Smooth muscle cell (in vitro differentiated cells): ENCODE results near the gene ITGAL. TPM values are rescaled to one million over a fixed set of nuclear protein-coding genes. Genes with fewer than 3 reads are reported as not detected.

Experiments
- DNase-seq: peaks from one replicate; lab custom pipeline; 2025; ENCODE audit not compliant: unreplicated experiment; lab: John Stamatoyannopoulos, UW
- H2AFZ ChIP-seq: fragments of 200-600 bp; sonication (generic); 2 replicates; pipeline ENCODE4 v1.6.0; 2016; ENCODE audit warnings: antibody characterized with exemption, low read depth, mild to moderate bottlenecking
- H3F3A ChIP-seq: fragments of 200-600 bp; sonication (generic); 2 replicates; pipeline ENCODE4 v1.6.0; 2017; ENCODE audit warnings: antibody characterized with exemption, low read depth
- H3K27ac ChIP-seq: fragments of 200-600 bp; sonication (generic); 2 replicates; pipeline ENCODE4 v1.5.1; 2016; ENCODE audit warnings: low read depth, mild to moderate bottlenecking
- H3K27me3 ChIP-seq: fragments of 200-600 bp; sonication (generic); 2 replicates; pipeline ENCODE4 v1.6.1; 2016; ENCODE audit warnings: low read depth, mild to moderate bottlenecking
- H3K36me3 ChIP-seq: fragments of 200-600 bp; sonication (generic); 2 replicates; pipeline ENCODE4 v1.5.1; 2016; ENCODE audit warnings: low read depth
- H3K4me1 ChIP-seq: fragments of 200-600 bp; sonication (generic); 2 replicates; pipeline ENCODE4 v1.5.1; 2016; ENCODE audit warnings: low read depth
- H3K4me2 ChIP-seq: fragments of 200-600 bp; sonication (generic); 2 replicates; pipeline ENCODE4 v1.6.0; 2016; ENCODE audit warnings: mild to moderate bottlenecking
- H3K4me3 ChIP-seq: fragments of 200-600 bp; sonication (generic); 2 replicates; pipeline ENCODE4 v1.5.1; 2016; ENCODE audit warnings: mild to moderate bottlenecking
- H3K79me2 ChIP-seq: fragments of 200-600 bp; sonication (generic); 2 replicates; pipeline ENCODE4 v1.6.0; 2016; ENCODE audit warnings: low read depth, mild to moderate bottlenecking
- H3K9ac ChIP-seq: fragments of 200-600 bp; sonication (generic); 2 replicates; pipeline ENCODE4 v1.6.0; 2016; ENCODE audit warnings: low read depth
- H3K9me3 ChIP-seq: fragments of 200-600 bp; sonication (generic); replicated peaks from 2 replicates; pipeline ENCODE4 v1.5.1; 2016; ENCODE audit warnings: low read depth
- H4K20me1 ChIP-seq: fragments of 200-600 bp; sonication (generic); 2 replicates; pipeline ENCODE4 v1.6.0; 2016; ENCODE audit warnings: low read depth
- CTCF ChIP-seq: fragments of 200-600 bp; sonication (generic); IDR thresholded peaks from 2 replicates; pipeline ENCODE4 v1.5.1; 2017; ENCODE audit warnings: borderline replicate concordance, mild to moderate bottlenecking, antibody characterized with exemption; ENCODE audit not compliant: insufficient read depth, poor library complexity, severe bottlenecking
- WGBS: methylation state at CpG from one replicate; pipeline ENCODE4 v1.1.7; 2016; ENCODE audit warnings: low lambda C conversion rate; 5-methylcytosine and 5-hydroxymethylcytosine counted together
- polyA plus RNA-seq: library from polyadenylated mRNA; unstranded; fragments of >200 nt; fragmentation: Nextera tagmentation; extraction: Ambion mirVana; gene quantifications from 2 replicates; pipeline ENCODE4 v1.2.1, GENCODE V29; 2016
- total RNA-seq: library from RNA; depleted of rRNA; stranded (reverse); fragments of >200 nt; gene quantifications from 2 replicates; pipeline ENCODE4 v1.2.3, GENCODE V29; 2014

ITGAL gene
- total and polyA plus RNA-seq, 2 experiments from 2014 or later, result not detected

GRCh38 chr16:30470170-30470512 lies 2.4 kb upstream of the ITGAL start:
- no peaks in the 10 kb centered on the region for H3K36me3 ChIP-seq
- H3K27me3 ChIP-seq, result no peaks in the 10 kb centered on the region
- H3K4me3 ChIP-seq, result no peak overlapping the region
- no peaks in the 10 kb centered on the region for H3K9me3 ChIP-seq
- no peak for DNase-seq
- no peak overlapping the region for H3K9ac ChIP-seq
- H3K79me2 ChIP-seq, result no peaks in the 10 kb centered on the region
- no peak overlapping the region for H3K27ac ChIP-seq
- no peak overlapping the region for H3K4me2 ChIP-seq
- TF ChIP-seq CTCF, result no peak
- H2AFZ ChIP-seq, result no peak overlapping the region
- no peaks in the 10 kb centered on the region for H4K20me1 ChIP-seq
- no peaks in the 10 kb centered on the region for H3K4me1 ChIP-seq
- WGBS, result 86% methylated on average over 3 of the region's 3 CpGs
- H3F3A ChIP-seq, result no peaks in the 10 kb centered on the region

GRCh38 chr16:30470632-30470995 lies 1.9 kb upstream of the ITGAL start:
- H3F3A ChIP-seq, result no peaks in the 10 kb centered on the region
- no peak for TF ChIP-seq CTCF
- no peak overlapping the region for H2AFZ ChIP-seq
- H3K4me1 ChIP-seq, result no peaks in the 10 kb centered on the region
- H3K27ac ChIP-seq, result no peak overlapping the region
- no peaks in the 10 kb centered on the region for H3K9me3 ChIP-seq
- no peak overlapping the region for H3K4me3 ChIP-seq
- H3K4me2 ChIP-seq, result no peak overlapping the region
- no peaks in the 10 kb centered on the region for H3K79me2 ChIP-seq
- DNase-seq, result no peak
- H3K9ac ChIP-seq, result no peak overlapping the region
- H3K36me3 ChIP-seq, result no peaks in the 10 kb centered on the region
- WGBS, result 96% methylated on average over 8 of the region's 8 CpGs
- H4K20me1 ChIP-seq, result no peaks in the 10 kb centered on the region
- H3K27me3 ChIP-seq, result no peaks in the 10 kb centered on the region

GRCh38 chr16:30473231-30474073 lies 910 bp downstream of the ITGAL start:
- Histone ChIP-seq H2AFZ (no peak overlapping the region), H3K4me3 (no peak overlapping the region), H3K36me3 (no peaks in the 10 kb centered on the region), H3F3A (no peaks in the 10 kb centered on the region), H3K79me2 (no peaks in the 10 kb centered on the region), H3K4me1 (no peaks in the 10 kb centered on the region), H3K9ac (no peak overlapping the region), H4K20me1 (no peaks in the 10 kb centered on the region), H3K27ac (no peak overlapping the region), H3K27me3 (no peaks in the 10 kb centered on the region), H3K9me3 (no peaks in the 10 kb centered on the region), H3K4me2 (no peak overlapping the region)
- no peak for TF ChIP-seq CTCF
- DNase-seq, result no peak
- 91% methylated on average over 19 of the region's 19 CpGs for WGBS

GRCh38 chr16:30474074-30474452 lies 1.5 kb downstream of the ITGAL start:
- H2AFZ ChIP-seq, result no peak overlapping the region

More at GRCh38 chr16:30474074-30474452, 1.5 kb downstream of the ITGAL start:
- no peaks in the 10 kb centered on the region for H3K79me2 ChIP-seq
- no peaks in the 10 kb centered on the region for H4K20me1 ChIP-seq
- no peaks in the 10 kb centered on the region for H3K9me3 ChIP-seq
- H3K4me2 ChIP-seq, result no peak overlapping the region
- DNase-seq, result no peak
- no peak for TF ChIP-seq CTCF
- no peak overlapping the region for H3K9ac ChIP-seq
- H3K27me3 ChIP-seq, result no peaks in the 10 kb centered on the region
- H3K4me1 ChIP-seq, result no peaks in the 10 kb centered on the region
- H3K4me3 ChIP-seq, result no peak overlapping the region
- H3K36me3 ChIP-seq, result no peaks in the 10 kb centered on the region
- H3K27ac ChIP-seq, result no peak overlapping the region
- WGBS, result 93% methylated on average over 32 of the region's 35 CpGs
- H3F3A ChIP-seq, result no peaks in the 10 kb centered on the region
